Panc1 (cell line): Measurements from ENCODE around the gene HMOX1. TPM values are rescaled to one million over a fixed set of nuclear protein-coding genes. Genes with fewer than 3 reads are reported as not detected.

Source experiments
- ATAC-seq: fragments of 200-7000 bp; cut with Tn5 transposase; 2 replicates; pipeline ENCODE4 v1.9.1; 2020; ENCODE audit warnings: mild to moderate bottlenecking, moderate library complexity
- Bru-seq: library from RNA; stranded (reverse); fragments of 400-500 nt; gene quantifications from one replicate; lab custom pipeline; 2021; lab: Mats Ljungman, UMichigan
- BruChase-seq, 2 experiments: library from RNA; stranded (reverse); fragments of 400-500 nt; gene quantifications; one replicate each; lab custom pipeline; 2021; lab: Mats Ljungman, UMichigan
- BruUV-seq: library from RNA; stranded (reverse); fragments of 400-500 nt; replicated peaks from 2 replicates; lab custom pipeline; 2021; lab: Mats Ljungman, UMichigan
- CTCF ChIA-PET: fragments of 300-600 bp; sonication (Branson Sonifier 250); formaldehyde crosslinking; loops from one replicate; lab custom pipeline; 2022; ENCODE audit warnings: antibody characterized with exemption; lab: Charles Lee
- POLR2A ChIA-PET: fragments of 300-600 bp; sonication (Branson Sonifier 250); formaldehyde crosslinking; loops from one replicate; lab custom pipeline; 2022; ENCODE audit warnings: antibody characterized with exemption; lab: Charles Lee
- DNase-seq: peaks from one replicate; pipeline ENCODE4 v3.0.0-alpha.2; 2010; ENCODE audit warnings: low read depth, low spot score
- H3K27ac ChIP-seq: 2 replicates; pipeline ENCODE4 v1.5.1; 2011; ENCODE audit warnings: mild to moderate bottlenecking, low read length, inconsistent platforms
- H3K27me3 ChIP-seq: fragments of 200-500 bp; sonication (Bioruptor generic); 2 replicates; pipeline ENCODE4 v1.6.0; 2014; ENCODE audit warnings: low read length, inconsistent platforms; ENCODE audit not compliant: control insufficient read depth, insufficient read depth
- H3K36me3 ChIP-seq: fragments of 200-500 bp; sonication (Bioruptor generic); 2 replicates; pipeline ENCODE4 v1.5.1; 2014; ENCODE audit warnings: inconsistent platforms, mild to moderate bottlenecking, low read length, moderate library complexity; ENCODE audit not compliant: control insufficient read depth, insufficient read depth
- H3K4me1 ChIP-seq: 2 replicates; pipeline ENCODE4 v1.5.1; 2011; ENCODE audit warnings: inconsistent platforms, mild to moderate bottlenecking, low read length, moderate library complexity; ENCODE audit not compliant: control insufficient read depth, insufficient read depth
- H3K4me3 ChIP-seq, 2 experiments: 2 replicates each; pipeline ENCODE4 v1.5.1; 2011 to 2012; ENCODE audit warnings: low read depth in 2 of 2, low read length in 2 of 2, mild to moderate bottlenecking in 2 of 2, inconsistent platforms in 1 of 2, moderate library complexity in 1 of 2
- H3K9me3 ChIP-seq: fragments of 200-500 bp; sonication (Bioruptor generic); 2 replicates; pipeline ENCODE4 v1.5.1; 2014; ENCODE audit warnings: low read depth, mild to moderate bottlenecking, inconsistent platforms, low read length, moderate library complexity; ENCODE audit not compliant: control insufficient read depth, insufficient read depth
- POLR2AphosphoS5 ChIP-seq: IDR thresholded peaks from 2 replicates; pipeline ENCODE4 v1.6.1; 2012; ENCODE audit warnings: mild to moderate bottlenecking, low read depth, low read length, moderate library complexity
- SIN3A ChIP-seq: IDR thresholded peaks from 2 replicates; pipeline ENCODE4 v1.6.1; 2012; ENCODE audit warnings: low read depth, mild to moderate bottlenecking, low read length, moderate library complexity, borderline replicate concordance; ENCODE audit not compliant: insufficient read depth
- TCF7L2 ChIP-seq: IDR thresholded peaks from 2 replicates; pipeline ENCODE4 v1.6.1; 2011; ENCODE audit warnings: mild to moderate bottlenecking, low read depth, low read length, inconsistent platforms
- in situ Hi-C: cut with HindIII; loops from 2 replicates; pipeline ENCODE4 v1.10.0; 2016; ENCODE audit warnings: low sequenced_read_pairs, low pct_unique_long_range_greater_than_20kb
- intact Hi-C: fragments of 100-400 bp; cut with micrococcal nuclease; formaldehyde crosslinking; loops from one replicate; pipeline ENCODE4 v1.10.0; 2022; ENCODE audit not compliant: unreplicated experiment
- long read RNA-seq: library from polyadenylated mRNA; unstranded; transcript quantifications from one replicate; pipeline ENCODE4 v2.0.0, GENCODE V29; 2021; ENCODE audit not compliant: unreplicated experiment
- polyA plus RNA-seq: library from polyadenylated mRNA; unstranded; fragments of >200 nt; gene quantifications from one replicate; pipeline ENCODE4 v1.2.1, GENCODE V29; 2012; ENCODE audit warnings: missing spikeins; ENCODE audit not compliant: insufficient read length
- total RNA-seq: library from RNA; stranded (reverse); gene quantifications from one replicate; pipeline ENCODE4 v1.2.1, GENCODE V29; 2021; ENCODE audit not compliant: unreplicated experiment
- TF ChIP-seq, protein P1 (sequence below): fragments of 450-650 bp; IDR thresholded peaks from 2 replicates; pipeline ENCODE4 v1.5.1; 2017; ENCODE audit warnings: mild to moderate bottlenecking
- TF ChIP-seq, protein P2 (sequence below), 2 experiments: IDR thresholded peaks; 2 replicates each; pipeline ENCODE4 v1.6.1; 2011 to 2012; ENCODE audit warnings: low read depth in 2 of 2, control low read depth in 1 of 2, low read length in 1 of 2, mild to moderate bottlenecking in 1 of 2, moderate library complexity in 1 of 2; ENCODE audit not compliant: insufficient read depth in 1 of 2

HMOX1 gene, protein sequence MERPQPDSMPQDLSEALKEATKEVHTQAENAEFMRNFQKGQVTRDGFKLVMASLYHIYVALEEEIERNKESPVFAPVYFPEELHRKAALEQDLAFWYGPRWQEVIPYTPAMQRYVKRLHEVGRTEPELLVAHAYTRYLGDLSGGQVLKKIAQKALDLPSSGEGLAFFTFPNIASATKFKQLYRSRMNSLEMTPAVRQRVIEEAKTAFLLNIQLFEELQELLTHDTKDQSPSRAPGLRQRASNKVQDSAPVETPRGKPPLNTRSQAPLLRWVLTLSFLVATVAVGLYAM
- 105 TPM for total RNA-seq
- 198 TPM for polyA plus RNA-seq
- percentile 90 among the genes with signal in this experiment for Bru-seq, nascent RNA
- percentile 86 among the genes with signal in this experiment for BruChase-seq, experiment 1, labeled RNA remaining after a 2-hour chase
- BruChase-seq, experiment 2, labeled RNA remaining after a 6-hour chase, result percentile 84 among the genes with signal in this experiment
- long read RNA-seq, transcript HMOX1-201 (5 exons, 1,822 nt), result major isoform, 8 of 30 reads
- long read RNA-seq, partial matches to known transcripts, result 20 of 30 reads
- long read RNA-seq, other reads (novel, unspliced or antisense), result 2 of 30 reads

DNA sequence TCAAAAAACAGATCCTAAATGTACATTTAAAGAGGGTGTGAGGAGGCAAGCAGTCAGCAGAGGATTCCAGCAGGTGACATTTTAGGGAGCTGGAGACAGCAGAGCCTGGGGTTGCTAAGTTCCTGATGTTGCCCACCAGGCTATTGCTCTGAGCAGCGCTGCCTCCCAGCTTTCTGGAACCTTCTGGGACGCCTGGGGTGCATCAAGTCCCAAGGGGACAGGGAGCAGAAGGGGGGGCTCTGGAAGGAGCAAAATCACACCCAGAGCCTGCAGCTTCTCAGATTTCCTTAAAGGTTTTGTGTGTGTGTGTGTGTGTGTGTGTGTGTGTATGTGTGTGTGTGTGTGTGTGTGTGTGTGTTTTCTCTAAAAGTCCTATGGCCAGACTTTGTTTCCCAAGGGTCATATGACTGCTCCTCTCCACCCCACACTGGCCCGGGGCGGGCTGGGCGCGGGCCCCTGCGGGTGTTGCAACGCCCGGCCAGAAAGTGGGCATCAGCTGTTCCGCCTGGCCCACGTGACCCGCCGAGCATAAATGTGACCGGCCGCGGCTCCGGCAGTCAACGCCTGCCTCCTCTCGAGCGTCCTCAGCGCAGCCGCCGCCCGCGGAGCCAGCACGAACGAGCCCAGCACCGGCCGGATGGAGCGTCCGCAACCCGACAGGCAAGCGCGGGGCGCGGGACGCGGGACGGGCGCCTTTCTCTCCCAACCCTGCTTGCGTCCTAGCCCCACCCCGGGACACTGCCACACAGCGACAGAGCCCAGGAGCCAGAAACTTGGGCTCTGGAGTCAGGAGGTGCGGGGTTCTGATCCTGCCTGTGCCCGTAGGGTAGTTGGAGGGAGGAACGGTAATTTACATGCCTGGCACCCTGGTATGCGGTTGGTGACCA lies at the start of gene HMOX1:
HMOX1 (plus strand) TSS at position 560 of the 887 bp plus-strand sequence; CDS start at position 638, 78 bp downstream.
- ATAC-seq (peak; percentile 88), DNase-seq (no peak)
- no TSS peak for BruUV-seq
- no peaks in the 10 kb centered on the region for H3K9me3 ChIP-seq
- H3K4me1 ChIP-seq, result peaks cover 59% of the 10 kb centered on the region
- intact Hi-C loops (no loop called here), in situ Hi-C loops (no loop called here)
- TF ChIP-seq SIN3A, result peak; percentile 78; the same call in 1 of the 2 replicates
- TF ChIP-seq, protein P1, sequence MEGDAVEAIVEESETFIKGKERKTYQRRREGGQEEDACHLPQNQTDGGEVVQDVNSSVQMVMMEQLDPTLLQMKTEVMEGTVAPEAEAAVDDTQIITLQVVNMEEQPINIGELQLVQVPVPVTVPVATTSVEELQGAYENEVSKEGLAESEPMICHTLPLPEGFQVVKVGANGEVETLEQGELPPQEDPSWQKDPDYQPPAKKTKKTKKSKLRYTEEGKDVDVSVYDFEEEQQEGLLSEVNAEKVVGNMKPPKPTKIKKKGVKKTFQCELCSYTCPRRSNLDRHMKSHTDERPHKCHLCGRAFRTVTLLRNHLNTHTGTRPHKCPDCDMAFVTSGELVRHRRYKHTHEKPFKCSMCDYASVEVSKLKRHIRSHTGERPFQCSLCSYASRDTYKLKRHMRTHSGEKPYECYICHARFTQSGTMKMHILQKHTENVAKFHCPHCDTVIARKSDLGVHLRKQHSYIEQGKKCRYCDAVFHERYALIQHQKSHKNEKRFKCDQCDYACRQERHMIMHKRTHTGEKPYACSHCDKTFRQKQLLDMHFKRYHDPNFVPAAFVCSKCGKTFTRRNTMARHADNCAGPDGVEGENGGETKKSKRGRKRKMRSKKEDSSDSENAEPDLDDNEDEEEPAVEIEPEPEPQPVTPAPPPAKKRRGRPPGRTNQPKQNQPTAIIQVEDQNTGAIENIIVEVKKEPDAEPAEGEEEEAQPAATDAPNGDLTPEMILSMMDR, result no peak
- peak; percentile 61 for TF ChIP-seq POLR2AphosphoS5
- TF ChIP-seq, protein P2, sequence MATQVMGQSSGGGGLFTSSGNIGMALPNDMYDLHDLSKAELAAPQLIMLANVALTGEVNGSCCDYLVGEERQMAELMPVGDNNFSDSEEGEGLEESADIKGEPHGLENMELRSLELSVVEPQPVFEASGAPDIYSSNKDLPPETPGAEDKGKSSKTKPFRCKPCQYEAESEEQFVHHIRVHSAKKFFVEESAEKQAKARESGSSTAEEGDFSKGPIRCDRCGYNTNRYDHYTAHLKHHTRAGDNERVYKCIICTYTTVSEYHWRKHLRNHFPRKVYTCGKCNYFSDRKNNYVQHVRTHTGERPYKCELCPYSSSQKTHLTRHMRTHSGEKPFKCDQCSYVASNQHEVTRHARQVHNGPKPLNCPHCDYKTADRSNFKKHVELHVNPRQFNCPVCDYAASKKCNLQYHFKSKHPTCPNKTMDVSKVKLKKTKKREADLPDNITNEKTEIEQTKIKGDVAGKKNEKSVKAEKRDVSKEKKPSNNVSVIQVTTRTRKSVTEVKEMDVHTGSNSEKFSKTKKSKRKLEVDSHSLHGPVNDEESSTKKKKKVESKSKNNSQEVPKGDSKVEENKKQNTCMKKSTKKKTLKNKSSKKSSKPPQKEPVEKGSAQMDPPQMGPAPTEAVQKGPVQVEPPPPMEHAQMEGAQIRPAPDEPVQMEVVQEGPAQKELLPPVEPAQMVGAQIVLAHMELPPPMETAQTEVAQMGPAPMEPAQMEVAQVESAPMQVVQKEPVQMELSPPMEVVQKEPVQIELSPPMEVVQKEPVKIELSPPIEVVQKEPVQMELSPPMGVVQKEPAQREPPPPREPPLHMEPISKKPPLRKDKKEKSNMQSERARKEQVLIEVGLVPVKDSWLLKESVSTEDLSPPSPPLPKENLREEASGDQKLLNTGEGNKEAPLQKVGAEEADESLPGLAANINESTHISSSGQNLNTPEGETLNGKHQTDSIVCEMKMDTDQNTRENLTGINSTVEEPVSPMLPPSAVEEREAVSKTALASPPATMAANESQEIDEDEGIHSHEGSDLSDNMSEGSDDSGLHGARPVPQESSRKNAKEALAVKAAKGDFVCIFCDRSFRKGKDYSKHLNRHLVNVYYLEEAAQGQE (IDR thresholded peaks at IDR 0.05; ENCODE audit: insufficient read depth in 1 of 2, low read depth in 2 of 2, low read length in 1 of 2), result no peak
- no peak for TF ChIP-seq TCF7L2
- peaks cover 2% of the 10 kb centered on the region; the same call in 1 of the 2 replicates for H3K36me3 ChIP-seq
- peak within 1 kb of the TSS; percentile 95 for H3K27ac ChIP-seq
- H3K27me3 ChIP-seq, result no peaks in the 10 kb centered on the region
- ChIA-PET POLR2A (no interaction called here), CTCF (no interaction called here)
- peak within 1 kb of the TSS; percentile 77 to 88 for H3K4me3 ChIP-seq

DNA sequence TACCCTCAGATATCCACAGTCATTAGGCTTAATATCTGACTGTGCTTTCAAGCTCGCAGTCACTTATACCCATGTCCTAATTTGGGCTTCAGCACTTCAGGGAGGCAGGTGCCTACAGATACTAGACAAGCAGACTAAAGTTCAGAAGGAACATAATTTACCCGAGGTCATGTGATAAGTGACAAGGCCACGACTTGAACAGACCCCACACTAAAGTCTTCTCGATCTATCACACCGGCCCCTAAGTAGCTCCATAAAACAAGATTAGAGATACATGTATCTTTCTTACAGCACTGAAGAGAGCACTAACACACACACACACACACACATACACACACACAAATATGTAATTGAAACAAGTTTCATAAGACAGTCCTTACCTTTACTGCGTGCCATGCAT lies 48.6 kb upstream of the HMOX1 start:
- Histone ChIP-seq H3K27ac (no peak overlapping the region), H3K9me3 (no peaks in the 10 kb centered on the region), H3K4me1 (no peaks in the 10 kb centered on the region), H3K36me3 (no peaks in the 10 kb centered on the region; the same call in 1 of the 2 replicates), H3K27me3 (no peaks in the 10 kb centered on the region), H3K4me3 (no peak overlapping the region)
- DNase-seq, result no peak
- in situ Hi-C loops (no loop called here), intact Hi-C loops (no loop called here)
- POLR2A ChIA-PET, result no interaction called here
- CTCF ChIA-PET, result no interaction called here
- no peak for TF ChIP-seq TCF7L2
- TF ChIP-seq, protein P1, result no peak
- TF ChIP-seq POLR2AphosphoS5, result no peak
- TF ChIP-seq, protein P2 (IDR thresholded peaks at IDR 0.05; ENCODE audit: insufficient read depth in 1 of 2, low read depth in 2 of 2, low read length in 1 of 2), result no peak
- no peak for TF ChIP-seq SIN3A
- BruUV-seq, result no TSS peak
- ATAC-seq, result no peak
